Upper lobe of left lung (tissue), 4 donors: ENCODE data around the gene AGPAT4.

Experiments
- EP300 ChIP-seq, 4 donors: sonication (generic); formaldehyde crosslinking; IDR thresholded peaks; one replicate each; pipeline ENCODE4 v1.5.1; 2017; ENCODE audit warnings: antibody characterized with exemption in 4 of 4, control low read depth in 2 of 4
- POLR2A ChIP-seq, 4 donors: fragments of 450-650 bp; IDR thresholded peaks; one replicate each; pipeline ENCODE4 v1.5.1; 2016 to 2017; ENCODE audit warnings: antibody characterized with exemption in 4 of 4, mild to moderate bottlenecking in 2 of 4
- POLR2AphosphoS5 ChIP-seq, 2 donors: sonication (generic); formaldehyde crosslinking; IDR thresholded peaks; one replicate each; pipeline ENCODE4 v1.5.1; 2017; ENCODE audit warnings: antibody characterized with exemption in 2 of 2
- TF ChIP-seq, protein P1 (sequence below), 6 experiments: fragments of 450-650 bp in 4 of 6; fragments of 200-600 bp in 2 of 6; sonication (generic) in 2 of 6; IDR thresholded peaks; one replicate each; pipeline ENCODE4 v1.5.1; 2016 to 2019; ENCODE audit warnings: antibody characterized with exemption in 6 of 6

DNA sequence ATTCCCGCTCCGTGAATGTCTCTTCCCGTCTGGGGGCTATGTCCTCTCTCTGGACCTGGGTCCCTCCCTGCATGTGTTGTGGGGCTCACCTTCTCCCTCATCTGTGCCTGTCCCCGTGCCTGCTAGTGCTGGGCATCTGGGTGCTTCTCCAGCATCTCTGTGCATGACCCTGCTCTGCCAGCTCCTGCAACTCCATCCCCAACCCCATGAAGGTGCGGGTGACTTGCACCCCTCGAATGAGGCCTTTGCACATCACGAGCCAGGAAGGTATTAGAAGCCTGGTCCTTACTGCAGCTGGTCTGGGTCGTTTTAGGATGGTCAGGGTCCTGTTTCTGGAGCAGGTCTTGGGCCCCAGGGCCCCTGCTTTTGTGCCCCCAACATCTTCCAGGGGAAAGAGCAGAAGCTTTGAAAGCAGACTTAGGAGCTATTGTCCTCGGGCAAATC is 109.7 kb downstream of the AGPAT4 start:
- TF ChIP-seq, protein P1, sequence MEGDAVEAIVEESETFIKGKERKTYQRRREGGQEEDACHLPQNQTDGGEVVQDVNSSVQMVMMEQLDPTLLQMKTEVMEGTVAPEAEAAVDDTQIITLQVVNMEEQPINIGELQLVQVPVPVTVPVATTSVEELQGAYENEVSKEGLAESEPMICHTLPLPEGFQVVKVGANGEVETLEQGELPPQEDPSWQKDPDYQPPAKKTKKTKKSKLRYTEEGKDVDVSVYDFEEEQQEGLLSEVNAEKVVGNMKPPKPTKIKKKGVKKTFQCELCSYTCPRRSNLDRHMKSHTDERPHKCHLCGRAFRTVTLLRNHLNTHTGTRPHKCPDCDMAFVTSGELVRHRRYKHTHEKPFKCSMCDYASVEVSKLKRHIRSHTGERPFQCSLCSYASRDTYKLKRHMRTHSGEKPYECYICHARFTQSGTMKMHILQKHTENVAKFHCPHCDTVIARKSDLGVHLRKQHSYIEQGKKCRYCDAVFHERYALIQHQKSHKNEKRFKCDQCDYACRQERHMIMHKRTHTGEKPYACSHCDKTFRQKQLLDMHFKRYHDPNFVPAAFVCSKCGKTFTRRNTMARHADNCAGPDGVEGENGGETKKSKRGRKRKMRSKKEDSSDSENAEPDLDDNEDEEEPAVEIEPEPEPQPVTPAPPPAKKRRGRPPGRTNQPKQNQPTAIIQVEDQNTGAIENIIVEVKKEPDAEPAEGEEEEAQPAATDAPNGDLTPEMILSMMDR (IDR thresholded peaks at IDR 0.05), result no peak
- TF ChIP-seq POLR2A (IDR thresholded peaks at IDR 0.05) (no peak), POLR2AphosphoS5 (IDR thresholded peaks at IDR 0.05) (no peak), EP300 (IDR thresholded peaks at IDR 0.05) (no peak)
